A673 (cell line): ENCODE data around the gene MVD. TPM values are rescaled to one million over a fixed set of nuclear protein-coding genes. Genes with fewer than 3 reads are reported as not detected.
"Not testable (repeated sequence)": the region's sequence is repeated elsewhere in the genome, so short reads cannot be mapped to it uniquely, and the experiment has no call there.

Source experiments
- BruUV-seq: library from RNA; stranded (reverse); fragments of 400-500 nt; replicated peaks from 2 replicates; lab custom pipeline; 2021; lab: Mats Ljungman, UMichigan
- CTCF ChIA-PET: fragments of 300-600 bp; sonication (Branson Sonifier 250); formaldehyde crosslinking; loops from one replicate; lab custom pipeline; 2022; ENCODE audit warnings: antibody characterized with exemption; lab: Charles Lee
- POLR2A ChIA-PET: fragments of 300-600 bp; sonication (Branson Sonifier 250); formaldehyde crosslinking; loops from one replicate; lab custom pipeline; 2022; ENCODE audit warnings: antibody characterized with exemption; ENCODE audit not compliant: low non-redundant PET; lab: Charles Lee
- DNase-seq: peaks from one replicate; pipeline ENCODE4 v3.0.0-alpha.2; 2015; ENCODE audit warnings: low spot score
- H3K27ac ChIP-seq: fragments of 200-600 bp; sonication (generic); 2 replicates; pipeline ENCODE4 v1.5.1; 2016; ENCODE audit warnings: mixed run types, low read depth, mild to moderate bottlenecking, mixed read lengths, antibody characterized with exemption, low read length; ENCODE audit not compliant: poor library complexity, severe bottlenecking
- H3K27me3 ChIP-seq: fragments of 200-600 bp; sonication (generic); replicated peaks from 2 replicates; pipeline ENCODE4 v1.6.1; 2017; ENCODE audit warnings: mixed run types, low read depth, mild to moderate bottlenecking, mixed read lengths, antibody characterized with exemption, low read length; ENCODE audit not compliant: insufficient read depth, poor library complexity
- H3K36me3 ChIP-seq: fragments of 200-600 bp; sonication (generic); 2 replicates; pipeline ENCODE4 v1.6.1; 2016; ENCODE audit warnings: mixed run types, mild to moderate bottlenecking, mixed read lengths, antibody characterized with exemption, low read length; ENCODE audit not compliant: insufficient read depth, poor library complexity, severe bottlenecking
- H3K4me1 ChIP-seq: fragments of 200-600 bp; sonication (generic); 2 replicates; pipeline ENCODE4 v1.6.1; 2017; ENCODE audit warnings: mixed run types, mild to moderate bottlenecking, mixed read lengths, antibody characterized with exemption, low read length; ENCODE audit not compliant: insufficient read depth, poor library complexity, severe bottlenecking
- H3K4me3 ChIP-seq: fragments of 200-600 bp; sonication (generic); 2 replicates; pipeline ENCODE4 v1.5.1; 2016; ENCODE audit warnings: low read depth, mixed run types, mild to moderate bottlenecking, mixed read lengths, low read length; ENCODE audit not compliant: poor library complexity, severe bottlenecking
- H3K9me3 ChIP-seq: fragments of 200-600 bp; sonication (generic); 2 replicates; pipeline ENCODE4 v1.6.1; 2016; ENCODE audit warnings: mixed run types, low read depth, mild to moderate bottlenecking, mixed read lengths, antibody characterized with exemption, low read length; ENCODE audit not compliant: poor library complexity, severe bottlenecking
- EZH2 ChIP-seq: fragments of 200-600 bp; sonication (generic); IDR thresholded peaks from 2 replicates; pipeline ENCODE4 v1.6.1; 2017; ENCODE audit warnings: borderline replicate concordance, low read depth, mild to moderate bottlenecking, mixed read lengths, antibody characterized with exemption, low read length; ENCODE audit not compliant: poor library complexity, severe bottlenecking
- intact Hi-C: fragments of 100-400 bp; cut with micrococcal nuclease; formaldehyde crosslinking; loops from one replicate; pipeline ENCODE4 v1.10.0; 2022; ENCODE audit not compliant: unreplicated experiment
- total RNA-seq: library from RNA; stranded (reverse); gene quantifications from 2 replicates; pipeline ENCODE4 v1.2.3, GENCODE V29; 2021
- TF ChIP-seq, protein P1 (sequence below): fragments of 300-800, 200-600 bp; sonication (generic); conservative IDR thresholded peaks from 2 replicates; pipeline ENCODE4 v1.5.1; 2017; ENCODE audit warnings: low read depth, mild to moderate bottlenecking, antibody characterized with exemption, low read length, moderate library complexity, mixed read lengths

MVD gene
- total RNA-seq, 1 experiment from 2014 or later, result 131 TPM

- ChIA-PET POLR2A (no interaction called here), CTCF (no interaction called here)
- no peaks in the 10 kb centered on the region for H3K9me3 ChIP-seq
- no peaks in the 10 kb centered on the region for H3K4me1 ChIP-seq
- no peak for DNase-seq
- no peak overlapping the region for H3K27ac ChIP-seq
- intact Hi-C loops, result no loop called here
- no TSS peak for BruUV-seq
- H3K4me3 ChIP-seq, result no peak overlapping the region
- TF ChIP-seq EZH2, result no peak
- TF ChIP-seq, protein P1, sequence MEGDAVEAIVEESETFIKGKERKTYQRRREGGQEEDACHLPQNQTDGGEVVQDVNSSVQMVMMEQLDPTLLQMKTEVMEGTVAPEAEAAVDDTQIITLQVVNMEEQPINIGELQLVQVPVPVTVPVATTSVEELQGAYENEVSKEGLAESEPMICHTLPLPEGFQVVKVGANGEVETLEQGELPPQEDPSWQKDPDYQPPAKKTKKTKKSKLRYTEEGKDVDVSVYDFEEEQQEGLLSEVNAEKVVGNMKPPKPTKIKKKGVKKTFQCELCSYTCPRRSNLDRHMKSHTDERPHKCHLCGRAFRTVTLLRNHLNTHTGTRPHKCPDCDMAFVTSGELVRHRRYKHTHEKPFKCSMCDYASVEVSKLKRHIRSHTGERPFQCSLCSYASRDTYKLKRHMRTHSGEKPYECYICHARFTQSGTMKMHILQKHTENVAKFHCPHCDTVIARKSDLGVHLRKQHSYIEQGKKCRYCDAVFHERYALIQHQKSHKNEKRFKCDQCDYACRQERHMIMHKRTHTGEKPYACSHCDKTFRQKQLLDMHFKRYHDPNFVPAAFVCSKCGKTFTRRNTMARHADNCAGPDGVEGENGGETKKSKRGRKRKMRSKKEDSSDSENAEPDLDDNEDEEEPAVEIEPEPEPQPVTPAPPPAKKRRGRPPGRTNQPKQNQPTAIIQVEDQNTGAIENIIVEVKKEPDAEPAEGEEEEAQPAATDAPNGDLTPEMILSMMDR, result no peak
- peaks cover 33% of the 10 kb centered on the region for H3K36me3 ChIP-seq
- no peaks in the 10 kb centered on the region for H3K27me3 ChIP-seq
These were observed 51.7 kb downstream of the MVD start for GRCh38 chr16:88610909-88611812.

GRCh38 chr16:88610080-88610479 is 52.8 kb downstream of the MVD start:
- Histone ChIP-seq H3K27me3 (no peaks in the 10 kb centered on the region), H3K4me3 (no peak overlapping the region), H3K9me3 (no peaks in the 10 kb centered on the region), H3K27ac (no peak overlapping the region), H3K4me1 (no peaks in the 10 kb centered on the region), H3K36me3 (peaks cover 33% of the 10 kb centered on the region)
- BruUV-seq, result no TSS peak
- DNase-seq, result no peak
- no peak for TF ChIP-seq EZH2
- TF ChIP-seq, protein P1, result no peak
- POLR2A ChIA-PET, result no interaction called here
- CTCF ChIA-PET, result interaction anchor here (0.6 kb wide), 1 partner anchor 248 kb away, joined by 6 read pairs; no protein-coding TSS in a partner anchor
- intact Hi-C loops, result no loop called here

DNA sequence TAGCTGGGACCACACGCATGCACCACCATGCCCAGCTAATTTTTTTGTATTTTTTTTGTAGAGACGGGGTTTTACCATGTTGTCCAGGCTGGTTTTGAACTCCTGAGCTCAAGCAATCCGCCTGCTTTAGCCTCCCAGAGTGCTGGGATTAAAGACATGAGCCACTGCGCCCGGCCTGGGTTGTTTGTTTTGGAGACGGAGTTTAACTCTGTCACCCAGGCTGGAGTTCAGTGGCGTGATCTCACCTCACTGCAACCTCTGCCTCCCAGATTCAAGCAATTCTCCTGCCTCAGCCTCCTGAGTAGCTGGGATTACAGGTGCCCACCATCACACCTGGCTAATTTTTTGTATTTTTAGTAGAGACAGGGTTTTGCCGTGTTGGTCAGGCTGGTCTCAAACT is 53.5 kb downstream of the MVD start:
- BruUV-seq, DNase-seq, POLR2A ChIA-PET, H3K9me3 ChIP-seq, H3K27ac ChIP-seq, intact Hi-C loops, H3K4me3 ChIP-seq, H3K4me1 ChIP-seq, H3K27me3 ChIP-seq, CTCF ChIA-PET: not testable (repeated sequence)
- H3K36me3 ChIP-seq, result peaks cover 33% of the 10 kb centered on the region

DNA sequence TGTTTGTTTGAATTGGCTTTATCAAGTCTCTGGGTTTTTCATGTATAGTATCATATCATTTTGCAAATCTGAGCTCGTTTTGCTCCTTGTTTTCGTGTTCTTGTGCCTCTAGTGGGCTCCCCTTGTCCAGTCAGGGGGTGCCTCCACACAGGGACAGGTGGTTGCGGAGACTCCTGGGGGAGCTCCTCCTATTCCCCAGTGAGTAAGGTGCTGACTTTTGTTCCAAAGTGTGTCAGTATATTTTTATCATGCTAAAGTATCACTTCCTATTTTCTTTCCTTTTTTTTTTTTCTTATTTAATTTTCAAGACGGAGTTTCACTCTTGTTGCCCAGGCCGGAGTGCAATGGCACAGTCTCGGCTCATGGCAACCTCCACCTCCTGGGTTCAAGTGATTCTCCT is 54.8 kb downstream of the MVD start:
- no peak for DNase-seq
- peaks cover 34% of the 10 kb centered on the region for H3K36me3 ChIP-seq
- no peaks in the 10 kb centered on the region for H3K9me3 ChIP-seq
- no peaks in the 10 kb centered on the region for H3K4me1 ChIP-seq
- no peak overlapping the region for H3K27ac ChIP-seq
- H3K4me3 ChIP-seq, result no peak overlapping the region
- no peaks in the 10 kb centered on the region for H3K27me3 ChIP-seq
- POLR2A ChIA-PET, result no interaction called here
- CTCF ChIA-PET, result no interaction called here
- BruUV-seq, result no TSS peak
- TF ChIP-seq, protein P1, result no peak
- TF ChIP-seq EZH2, result no peak
- intact Hi-C loops, result no loop called here
